SK-N-MC (cell line): ENCODE measurements around the gene RGPD3.

Experiments used
- DNase-seq: peaks from one replicate; pipeline ENCODE4 v3.0.0-alpha.2; 2011; ENCODE audit warnings: low read depth, low spot score
- H3K27ac ChIP-seq: fragments of 200-600 bp; sonication (generic); 2 replicates; pipeline ENCODE4 v1.5.1; 2016; ENCODE audit warnings: mixed run types
- H3K36me3 ChIP-seq: fragments of 200-600 bp; sonication (generic); 2 replicates; pipeline ENCODE4 v1.6.1; 2017; ENCODE audit warnings: antibody characterized with exemption, low read length, mixed read lengths; ENCODE audit not compliant: insufficient read depth
- H3K4me3 ChIP-seq: fragments of 200-600 bp; sonication (generic); 2 replicates; pipeline ENCODE4 v1.5.1; 2016
- H3K9ac ChIP-seq: fragments of 200-600 bp; sonication (generic); 2 replicates; pipeline ENCODE4 v1.8.0; 2017; ENCODE audit warnings: mixed run types, mixed read lengths; ENCODE audit not compliant: insufficient read length
- H3K9me3 ChIP-seq: fragments of 200-600 bp; sonication (generic); 2 replicates; pipeline ENCODE4 v1.6.1; 2017; ENCODE audit warnings: low read depth, mild to moderate bottlenecking, antibody characterized with exemption, low read length, moderate library complexity, mixed read lengths
- EZH2 ChIP-seq: fragments of 200-600 bp; sonication (generic); IDR thresholded peaks from one replicate; pipeline ENCODE4 v1.6.1; 2017; ENCODE audit warnings: antibody characterized with exemption
- FOXP2 ChIP-seq: optimal IDR thresholded peaks from 2 replicates; pipeline ENCODE3; 2011; ENCODE audit warnings: mild to moderate bottlenecking, moderate library complexity; ENCODE audit not compliant: insufficient read depth; ENCODE audit errors: extremely low read length, control extremely low read depth
- POLR2AphosphoS5 ChIP-seq: IDR thresholded peaks from 2 replicates; pipeline ENCODE4 v1.6.1; 2012; ENCODE audit warnings: mild to moderate bottlenecking, low read depth, low read length, borderline replicate concordance

RGPD3 gene

DNA sequence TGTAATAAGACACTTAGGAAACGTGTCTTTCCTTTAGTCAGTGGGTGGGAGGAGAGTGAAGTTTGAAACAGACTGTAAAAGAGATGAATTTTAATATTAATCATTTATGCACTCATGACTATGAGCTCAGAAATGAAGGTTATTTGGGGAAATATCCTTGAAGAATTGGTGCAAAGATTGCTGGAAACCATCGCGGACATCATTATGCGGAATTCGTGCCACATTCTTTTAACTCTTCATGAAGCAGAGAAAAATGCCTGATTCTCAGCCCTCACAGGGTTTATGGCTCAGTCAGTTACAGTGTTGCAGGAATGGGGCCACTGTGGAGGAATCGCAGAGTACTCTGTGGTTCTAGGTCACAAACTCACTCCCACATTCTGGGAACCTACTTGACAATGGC lies 109.7 kb downstream of the RGPD3 start:
- no peak for DNase-seq
- H3K9me3 ChIP-seq = no peaks in the 10 kb centered on the region
- H3K27ac ChIP-seq = no peak overlapping the region
- H3K4me3 ChIP-seq = no peak overlapping the region
- TF ChIP-seq POLR2AphosphoS5 (no peak), FOXP2 (no peak), EZH2 (no peak)
- H3K36me3 ChIP-seq = no peaks in the 10 kb centered on the region
- H3K9ac ChIP-seq = no peak overlapping the region

DNA sequence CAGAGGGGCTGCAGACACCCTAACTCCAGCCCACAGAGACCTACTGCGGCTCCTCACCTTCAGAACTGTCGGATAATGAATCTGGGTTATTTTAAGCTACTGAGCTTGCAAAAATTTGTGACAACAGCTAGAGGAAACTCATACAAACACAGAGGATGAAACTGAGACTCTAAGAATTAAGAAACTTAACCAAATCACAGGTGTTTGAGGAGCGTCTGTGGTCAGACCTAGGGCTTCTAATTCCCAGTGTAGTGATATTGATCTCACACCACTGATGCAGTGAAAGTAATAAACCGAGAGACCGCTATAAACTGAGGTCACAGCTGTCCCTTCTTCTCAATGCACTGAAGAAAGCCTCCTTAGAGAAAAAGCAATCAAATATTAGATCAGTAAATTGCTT lies 110.1 kb downstream of the RGPD3 start:
- no peak for TF ChIP-seq FOXP2
- no peak for TF ChIP-seq POLR2AphosphoS5
- no peak for TF ChIP-seq EZH2
- H3K36me3 ChIP-seq = no peaks in the 10 kb centered on the region
- no peak overlapping the region for H3K4me3 ChIP-seq
- no peaks in the 10 kb centered on the region for H3K9me3 ChIP-seq
- DNase-seq = no peak
- no peak overlapping the region for H3K27ac ChIP-seq
- no peak overlapping the region for H3K9ac ChIP-seq

DNA sequence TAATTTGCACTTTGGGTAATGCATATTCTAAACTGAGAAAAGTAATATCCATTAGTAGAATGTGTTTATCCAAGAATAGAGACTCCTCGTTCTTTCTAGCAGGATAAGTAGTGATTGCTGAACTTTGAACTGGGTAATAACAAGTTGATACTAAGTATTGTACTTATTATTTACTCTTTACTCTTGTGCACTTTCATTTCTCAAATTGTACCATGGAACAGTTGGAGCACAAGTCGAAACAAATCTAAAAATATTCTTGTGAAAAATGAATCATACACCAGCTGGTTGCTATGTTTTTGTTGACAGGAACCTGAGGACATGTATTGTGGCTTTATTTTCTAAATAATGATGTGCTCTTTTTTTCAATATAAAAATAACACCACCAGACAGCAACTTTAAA lies 111.9 kb downstream of the RGPD3 start:
- no peak overlapping the region for H3K27ac ChIP-seq
- H3K36me3 ChIP-seq = no peaks in the 10 kb centered on the region
- no peaks in the 10 kb centered on the region for H3K9me3 ChIP-seq
- TF ChIP-seq FOXP2 (no peak), EZH2 (no peak), POLR2AphosphoS5 (no peak)
- H3K4me3 ChIP-seq = no peak overlapping the region
- no peak overlapping the region for H3K9ac ChIP-seq
- no peak for DNase-seq

DNA sequence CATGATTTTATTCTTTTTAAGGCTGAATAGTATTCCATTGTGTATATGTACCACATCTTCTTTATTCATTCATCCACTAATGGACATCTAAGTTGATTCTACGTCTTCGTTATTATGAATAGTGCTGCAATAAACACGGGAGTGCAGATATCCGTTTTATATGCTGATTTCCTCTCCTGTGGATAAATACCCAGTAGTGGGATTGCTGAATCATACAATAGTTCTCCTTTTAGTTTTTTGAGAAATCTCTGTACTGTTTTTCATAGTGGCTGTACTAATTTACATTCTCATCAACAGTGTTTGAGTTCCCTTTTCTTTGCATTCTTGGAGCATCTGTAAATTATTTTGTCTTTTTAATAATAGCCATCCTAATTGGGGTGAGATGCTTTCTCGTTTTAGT lies 114.5 kb downstream of the RGPD3 start:
- no peak overlapping the region for H3K9ac ChIP-seq
- H3K27ac ChIP-seq = no peak overlapping the region

DNA sequence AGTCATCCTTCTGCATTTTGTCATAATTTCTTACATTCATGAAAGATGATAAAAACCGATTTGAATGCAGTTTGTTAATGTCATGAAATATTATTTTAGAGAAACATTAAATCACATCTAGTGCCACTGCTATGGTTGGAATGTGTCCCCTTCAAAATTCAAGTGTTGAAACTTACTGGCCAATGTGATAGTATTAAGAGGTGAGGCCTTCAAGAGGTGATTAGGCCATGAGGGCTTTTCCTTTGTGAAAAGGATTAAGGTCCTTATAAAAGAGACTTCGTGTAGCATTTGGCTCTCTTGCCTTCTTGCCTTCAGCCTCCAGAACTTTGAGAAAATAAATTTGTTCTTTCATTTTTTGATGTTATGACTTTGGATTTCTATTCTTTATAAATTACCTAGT lies 117.2 kb downstream of the RGPD3 start:
- DNase-seq = no peak
- no peak overlapping the region for H3K27ac ChIP-seq
- no peak overlapping the region for H3K4me3 ChIP-seq
- H3K36me3 ChIP-seq = no peaks in the 10 kb centered on the region
- no peak for TF ChIP-seq EZH2
- no peak for TF ChIP-seq POLR2AphosphoS5
- no peak for TF ChIP-seq FOXP2
- no peak overlapping the region for H3K9ac ChIP-seq
- no peaks in the 10 kb centered on the region for H3K9me3 ChIP-seq

More for the DNA sequence above, 114.5 kb downstream of the RGPD3 start:
- no peak for DNase-seq
- Histone ChIP-seq H3K36me3 (no peaks in the 10 kb centered on the region), H3K9me3 (no peaks in the 10 kb centered on the region), H3K4me3 (no peak overlapping the region)
- TF ChIP-seq FOXP2 (no peak), EZH2 (no peak), POLR2AphosphoS5 (no peak)

DNA sequence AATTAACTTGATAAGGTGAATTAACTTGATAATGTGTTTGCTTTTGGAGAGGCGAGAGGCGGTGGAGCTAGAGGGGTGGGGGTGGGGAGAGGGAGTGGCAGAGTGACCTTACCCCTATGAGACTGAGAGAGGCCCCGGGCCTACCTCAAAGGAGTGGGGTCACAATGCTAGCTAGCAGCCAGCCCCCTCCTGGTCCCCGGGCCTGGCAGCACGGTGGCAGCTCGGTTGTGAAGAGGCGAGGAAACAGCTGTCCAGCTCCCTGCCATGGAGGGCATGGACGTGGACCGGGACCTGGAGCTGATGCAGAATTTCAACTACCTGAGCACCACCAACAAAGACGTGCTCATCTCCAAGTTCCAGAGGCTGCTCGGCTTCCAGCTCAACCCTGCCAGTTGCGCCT lies 123.9 kb downstream of the RGPD3 start:
- H3K9me3 ChIP-seq = no peaks in the 10 kb centered on the region
- DNase-seq = no peak
- no peak overlapping the region for H3K9ac ChIP-seq
- TF ChIP-seq EZH2 (no peak), FOXP2 (no peak), POLR2AphosphoS5 (no peak)
- H3K27ac ChIP-seq = no peak overlapping the region
- no peak overlapping the region for H3K4me3 ChIP-seq
- H3K36me3 ChIP-seq = no peaks in the 10 kb centered on the region

DNA sequence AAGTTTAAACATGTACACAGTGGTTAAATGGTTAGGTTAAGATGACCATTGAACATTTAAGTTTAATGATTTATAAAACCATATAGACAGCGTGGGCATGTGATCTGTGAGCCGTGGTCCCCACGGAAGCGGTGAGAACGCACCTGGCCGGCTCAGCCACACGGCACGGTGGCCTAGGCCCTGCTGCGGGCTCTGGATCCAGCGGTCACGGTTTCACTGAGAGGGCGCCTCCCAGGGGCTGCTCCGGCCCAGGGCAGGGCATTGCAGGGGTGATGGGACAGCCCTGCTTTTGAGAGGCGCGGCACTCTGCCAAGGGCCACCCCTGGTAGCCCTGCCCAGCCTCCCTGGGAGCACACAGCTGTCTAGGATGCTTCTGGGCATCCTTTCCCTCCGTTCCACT lies 124.9 kb downstream of the RGPD3 start:
- H3K36me3 ChIP-seq = no peaks in the 10 kb centered on the region
- no peak overlapping the region for H3K9ac ChIP-seq
- H3K27ac ChIP-seq = no peak overlapping the region
- H3K4me3 ChIP-seq = peak overlapping the region; percentile 72
- TF ChIP-seq FOXP2 (no peak), POLR2AphosphoS5 (no peak), EZH2 (no peak)
- no peaks in the 10 kb centered on the region for H3K9me3 ChIP-seq
- no peak for DNase-seq

DNA sequence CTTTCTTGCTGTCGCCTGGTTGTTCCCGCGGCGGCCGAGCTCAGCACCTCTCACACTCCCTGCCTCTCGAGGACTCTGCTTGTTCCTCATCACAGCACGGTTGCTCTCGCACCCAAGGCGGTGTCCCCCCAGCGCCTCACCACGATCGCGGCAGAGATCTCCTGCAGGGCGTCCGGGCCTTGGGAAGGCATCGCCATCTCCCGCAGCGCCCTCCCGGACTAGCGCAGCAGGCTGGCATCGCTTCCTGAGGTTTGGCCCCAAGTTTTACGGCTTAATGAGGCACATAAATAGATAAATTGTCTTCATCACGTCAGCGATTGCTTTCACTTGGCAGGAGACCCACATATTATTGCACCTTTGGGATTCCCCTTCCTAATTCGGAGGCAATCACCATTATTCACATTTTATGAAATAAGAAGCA lies 125.4 kb downstream of the RGPD3 start:
- H3K36me3 ChIP-seq = no peaks in the 10 kb centered on the region
- no peaks in the 10 kb centered on the region for H3K9me3 ChIP-seq
- no peak for TF ChIP-seq POLR2AphosphoS5
- TF ChIP-seq FOXP2 = no peak
- no peak for TF ChIP-seq EZH2
- DNase-seq = no peak
- peak overlapping the region; percentile 72 for H3K4me3 ChIP-seq
- H3K27ac ChIP-seq = no peak overlapping the region
- H3K9ac ChIP-seq = no peak overlapping the region

DNA sequence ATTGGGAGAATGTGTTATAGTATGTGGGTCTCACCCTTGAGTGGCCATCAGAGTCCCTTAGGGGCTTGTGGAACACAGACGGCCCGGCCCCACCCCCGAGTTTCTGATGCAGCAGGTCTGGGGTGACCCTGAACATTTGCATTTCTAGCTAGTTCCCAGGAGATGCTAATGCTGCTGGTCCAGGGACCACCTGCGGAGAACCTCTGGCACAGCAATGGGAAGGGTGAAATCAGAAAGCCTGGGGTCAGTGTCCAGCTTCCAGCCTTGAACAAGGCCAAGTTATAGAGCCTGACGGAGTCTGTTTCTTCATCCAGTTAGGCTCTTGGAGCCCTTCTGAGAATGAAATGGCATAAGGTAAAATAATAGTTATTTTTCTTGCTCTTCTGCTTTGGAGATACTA lies 126.5 kb downstream of the RGPD3 start:
- DNase-seq = no peak
- H3K27ac ChIP-seq = no peak overlapping the region
- TF ChIP-seq EZH2 (no peak), FOXP2 (no peak), POLR2AphosphoS5 (no peak)
- no peaks in the 10 kb centered on the region for H3K36me3 ChIP-seq
- H3K9ac ChIP-seq = no peak overlapping the region
- H3K9me3 ChIP-seq = no peaks in the 10 kb centered on the region
- H3K4me3 ChIP-seq = no peak overlapping the region
